SIG-M5 treated with dmso at 0.1 percent for 504 hours (cell line): ENCODE data around the gene LIN7B.
"Not testable (repeated sequence)": the region's sequence is repeated elsewhere in the genome, so short reads cannot be mapped to it uniquely, and the experiment has no call there.

Experiments used
- DNase-seq: peaks from one replicate; lab custom pipeline; 2025; ENCODE audit not compliant: unreplicated experiment; lab: John Stamatoyannopoulos, UW

LIN7B gene

DNA sequence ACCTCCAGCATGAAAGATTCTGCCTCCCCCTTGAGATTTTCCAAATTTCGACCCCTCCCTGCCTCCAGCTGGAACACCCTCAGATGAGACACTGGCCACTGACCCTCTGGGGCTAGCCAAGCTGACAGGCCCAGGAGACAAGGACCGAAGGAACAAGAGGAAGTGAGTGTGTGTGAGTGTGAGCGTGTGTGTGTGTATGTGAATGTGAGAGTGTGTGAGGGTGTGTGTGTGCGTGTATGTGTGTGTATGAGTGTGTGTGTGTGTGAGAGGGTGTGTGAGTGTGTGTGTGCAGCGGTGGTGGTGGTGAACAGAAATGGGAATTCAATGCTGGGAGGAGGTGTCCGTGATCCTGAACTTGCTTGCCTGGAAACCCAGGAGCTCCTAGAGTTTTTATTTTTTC is 27.2 kb downstream of the LIN7B start:
- no peak for DNase-seq

DNA sequence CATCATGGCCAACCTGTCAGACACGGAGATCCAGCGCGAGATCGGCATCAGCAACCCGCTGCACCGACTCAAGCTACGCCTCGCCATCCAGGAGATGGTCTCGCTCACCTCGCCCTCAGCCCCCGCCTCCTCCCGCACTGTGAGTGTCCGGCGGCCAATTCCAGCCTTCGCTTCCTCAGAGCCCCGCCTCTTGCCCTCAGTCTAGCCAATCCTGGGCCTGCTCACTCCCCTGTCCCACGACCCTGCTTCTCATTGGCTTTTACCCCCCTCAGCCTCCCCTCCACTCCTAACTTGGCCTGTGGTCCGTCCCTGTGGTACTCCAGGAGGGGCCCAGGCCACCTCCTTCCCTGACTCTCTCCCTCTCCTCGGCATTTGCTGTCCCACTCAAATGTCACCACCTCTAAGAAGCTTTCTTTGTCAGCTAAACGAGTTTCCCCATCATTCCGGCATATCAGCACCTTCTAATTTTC is 28.7 kb downstream of the LIN7B start:
- DNase-seq = peak; percentile 30

DNA sequence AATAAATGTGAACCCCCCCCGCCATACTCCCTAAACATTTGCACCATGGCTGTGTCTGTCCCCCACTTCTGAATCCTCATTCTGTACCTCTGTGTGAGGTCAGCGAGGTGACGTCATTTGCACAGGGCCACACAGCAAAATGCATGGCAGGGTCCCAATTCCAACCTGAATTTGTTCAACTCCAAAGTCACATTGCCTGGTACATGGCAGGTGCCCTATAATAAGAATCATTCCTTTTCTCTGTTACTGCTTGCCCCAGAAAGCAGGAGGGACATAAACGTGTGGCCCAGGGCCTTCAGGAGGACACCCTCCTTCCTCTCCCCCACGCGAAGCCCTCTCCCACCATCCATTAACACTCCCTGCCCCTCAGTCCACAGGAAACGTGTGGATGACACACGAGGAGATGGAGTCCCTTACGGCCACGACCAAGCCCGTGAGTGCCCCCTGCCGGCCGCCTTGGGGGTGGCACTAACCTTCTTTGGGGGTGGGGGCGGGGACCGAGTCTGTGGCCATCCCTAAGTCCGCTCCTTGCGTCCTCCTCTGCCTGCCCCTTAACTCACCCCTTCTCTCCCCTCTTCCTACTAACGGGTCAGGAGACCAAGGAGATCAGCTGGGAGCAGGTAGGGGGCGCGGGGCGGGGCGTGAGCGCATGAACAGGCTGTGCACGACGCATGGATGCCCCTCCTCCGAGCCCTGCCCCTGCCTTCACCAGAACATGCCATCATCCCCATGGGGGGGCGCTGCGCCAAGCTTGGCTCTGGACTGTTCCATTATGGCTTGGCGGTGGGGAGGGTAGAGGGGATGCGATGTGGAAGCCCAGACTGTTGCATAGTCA is 31.6 kb downstream of the LIN7B start:
- DNase-seq = peak; percentile 76

DNA sequence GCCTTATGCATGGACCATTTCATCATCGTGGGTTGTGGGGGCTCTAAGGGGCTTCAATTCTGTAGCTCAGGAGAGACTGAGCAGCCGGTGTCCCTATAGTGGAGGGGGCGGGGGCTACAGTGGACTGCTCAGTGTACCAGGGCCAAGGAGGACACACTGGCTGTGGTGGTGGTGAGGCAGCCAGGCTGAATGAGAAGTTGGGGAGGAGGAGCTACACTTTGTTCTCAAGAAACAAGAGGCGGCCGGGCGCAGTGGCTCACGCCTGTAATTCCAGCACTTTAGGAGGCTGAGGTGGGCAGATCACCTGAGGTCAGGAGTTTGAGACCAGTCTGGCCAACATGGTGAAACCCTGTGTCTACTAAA is 32.2 kb downstream of the LIN7B start:
- DNase-seq = not testable (repeated sequence)

DNA sequence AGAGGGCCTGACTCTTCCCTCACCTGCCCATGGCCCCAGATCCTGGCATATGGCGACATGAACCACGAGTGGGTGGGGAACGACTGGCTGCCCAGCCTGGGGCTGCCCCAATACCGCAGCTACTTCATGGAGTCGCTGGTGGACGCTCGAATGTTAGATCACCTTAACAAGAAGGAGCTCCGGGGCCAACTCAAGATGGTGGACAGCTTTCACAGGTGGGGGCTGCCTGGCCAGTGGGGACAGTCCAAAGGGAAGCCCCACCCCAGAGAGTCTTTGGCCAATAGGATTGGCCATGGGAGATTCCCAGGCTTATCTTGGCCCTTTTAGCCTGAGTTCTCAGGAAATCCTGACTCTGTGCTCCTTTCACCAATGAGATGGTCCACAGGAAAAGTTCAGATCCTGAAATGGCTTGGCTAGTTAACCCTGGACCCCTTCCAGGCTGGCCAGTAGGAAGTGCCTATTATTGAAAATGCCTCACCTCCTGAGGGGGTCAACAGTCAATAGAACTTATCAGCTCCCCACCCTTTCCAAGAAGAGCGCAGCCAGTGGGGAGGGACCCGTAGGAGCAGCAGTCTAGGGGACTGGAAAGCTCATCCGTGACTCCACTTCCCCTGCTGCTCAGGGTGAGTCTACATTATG is 34.0 kb downstream of the LIN7B start:
- no peak for DNase-seq

DNA sequence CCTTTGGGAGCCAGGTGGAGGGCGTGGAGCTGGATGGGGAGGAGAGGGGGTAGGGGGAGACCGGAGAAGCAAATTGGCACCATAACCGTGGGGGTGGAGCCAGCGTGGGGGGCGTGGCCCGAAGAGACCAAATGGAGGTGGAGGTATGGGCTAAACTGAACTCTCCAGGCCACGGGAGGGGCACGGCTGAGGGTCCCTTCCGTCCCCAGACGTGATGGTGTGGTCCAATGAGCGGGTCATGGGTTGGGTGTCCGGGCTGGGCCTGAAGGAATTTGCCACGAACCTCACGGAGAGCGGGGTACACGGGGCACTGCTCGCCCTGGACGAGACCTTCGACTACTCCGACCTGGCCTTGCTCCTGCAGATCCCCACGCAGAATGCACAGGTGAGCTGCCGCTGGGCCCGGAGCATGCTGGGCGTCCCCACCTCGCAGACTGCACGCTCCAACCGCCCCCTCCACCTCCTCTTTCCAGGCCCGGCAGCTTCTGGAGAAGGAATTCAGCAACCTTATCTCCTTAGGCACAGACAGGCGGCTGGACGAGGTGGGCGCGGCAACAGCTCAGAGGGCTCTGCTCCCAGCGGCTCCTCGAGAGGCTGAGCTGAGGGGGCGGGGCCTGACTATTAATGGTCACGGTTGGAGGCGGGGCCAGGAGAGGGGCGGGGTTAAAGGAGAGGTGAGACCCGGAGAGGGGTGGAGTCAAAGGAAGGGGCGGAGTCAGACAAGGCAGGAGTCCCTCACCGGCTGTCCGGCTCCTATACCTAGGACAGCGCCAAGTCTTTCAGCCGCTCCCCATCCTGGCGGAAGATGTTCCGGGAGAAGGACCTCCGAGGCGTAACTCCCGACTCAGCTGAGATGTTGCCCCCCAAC is 34.8 kb downstream of the LIN7B start:
- DNase-seq = peak; percentile 91

DNA sequence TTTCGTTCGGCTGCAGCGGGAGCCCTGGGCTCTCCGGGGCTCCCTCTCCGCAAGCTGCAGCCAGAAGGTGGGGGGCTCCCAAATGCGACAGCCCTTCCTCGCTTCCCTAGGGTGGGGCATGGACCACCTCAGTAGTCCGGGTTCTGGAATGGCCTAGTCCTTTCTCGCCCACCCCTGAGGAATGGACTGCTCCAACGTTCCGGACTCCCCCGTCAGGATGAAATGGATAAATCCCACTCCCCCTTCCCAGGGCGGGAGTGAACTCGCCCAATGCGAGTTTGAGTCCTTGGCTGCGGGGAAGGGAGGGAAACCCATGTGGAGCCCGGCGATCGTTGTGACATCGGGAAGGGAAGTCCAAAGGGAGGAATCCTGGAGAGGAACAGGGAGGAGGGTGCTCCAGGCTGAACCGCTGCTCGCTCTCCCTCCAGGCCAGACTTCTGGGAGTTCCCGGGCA is 35.5 kb downstream of the LIN7B start:
- DNase-seq = peak; percentile 50

DNA sequence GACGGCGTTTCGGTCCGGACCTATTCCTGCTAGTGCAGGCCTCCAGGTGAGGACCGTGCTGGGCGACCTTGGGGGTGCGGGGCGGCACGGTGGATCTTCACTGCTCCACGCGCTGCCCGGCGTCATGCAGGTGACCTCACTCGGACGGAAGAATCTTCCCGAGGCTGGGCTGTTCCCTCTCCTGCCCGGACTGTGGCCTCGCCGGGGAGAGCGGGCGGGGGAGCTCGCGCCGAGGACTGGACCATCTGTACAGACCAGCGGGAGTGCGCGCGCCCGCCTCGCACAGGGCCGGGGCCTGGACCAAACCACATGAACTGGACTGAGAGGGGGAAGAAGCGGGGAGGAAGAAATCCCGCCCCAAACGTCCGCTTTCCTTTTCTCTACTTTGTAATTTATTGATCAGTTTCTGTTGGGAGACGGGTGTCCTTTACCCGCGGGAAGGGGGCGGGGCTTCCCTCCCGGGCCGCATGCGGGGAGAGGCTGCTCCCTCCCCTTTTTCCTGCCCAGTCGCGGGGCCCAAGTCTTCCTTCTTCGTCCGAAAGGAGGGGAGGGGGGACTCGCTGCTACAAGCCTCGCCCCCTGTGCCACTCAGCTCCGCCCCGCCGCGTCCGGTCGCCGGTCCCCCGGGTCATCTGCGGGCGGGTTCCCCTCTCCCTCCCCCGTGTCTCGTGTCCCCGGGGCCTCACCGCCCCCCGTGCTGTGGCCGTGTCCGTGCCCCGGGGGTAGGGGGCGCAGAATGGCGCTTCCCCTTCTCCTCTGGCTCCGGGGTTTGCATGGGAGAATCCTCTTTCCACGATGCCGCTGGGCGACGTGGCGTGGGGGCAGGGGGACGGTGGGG is 36.2 kb downstream of the LIN7B start:
- peak; percentile 88 for DNase-seq

DNA sequence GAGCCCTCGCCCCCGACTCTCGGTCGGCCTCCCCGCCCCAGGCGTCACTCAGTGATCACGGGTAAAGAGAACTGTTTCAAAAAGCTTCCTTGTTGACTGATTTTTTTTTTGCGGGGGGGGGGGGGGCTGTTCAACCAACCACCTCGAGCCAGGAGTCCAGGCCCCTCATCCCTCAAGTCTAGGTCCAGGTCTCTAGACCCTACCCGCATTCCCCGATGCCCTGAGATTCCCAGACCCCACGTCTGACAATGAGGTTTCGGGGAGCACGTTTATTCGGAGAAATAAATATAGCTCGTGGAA is 36.7 kb downstream of the LIN7B start:
- no peak for DNase-seq

DNA sequence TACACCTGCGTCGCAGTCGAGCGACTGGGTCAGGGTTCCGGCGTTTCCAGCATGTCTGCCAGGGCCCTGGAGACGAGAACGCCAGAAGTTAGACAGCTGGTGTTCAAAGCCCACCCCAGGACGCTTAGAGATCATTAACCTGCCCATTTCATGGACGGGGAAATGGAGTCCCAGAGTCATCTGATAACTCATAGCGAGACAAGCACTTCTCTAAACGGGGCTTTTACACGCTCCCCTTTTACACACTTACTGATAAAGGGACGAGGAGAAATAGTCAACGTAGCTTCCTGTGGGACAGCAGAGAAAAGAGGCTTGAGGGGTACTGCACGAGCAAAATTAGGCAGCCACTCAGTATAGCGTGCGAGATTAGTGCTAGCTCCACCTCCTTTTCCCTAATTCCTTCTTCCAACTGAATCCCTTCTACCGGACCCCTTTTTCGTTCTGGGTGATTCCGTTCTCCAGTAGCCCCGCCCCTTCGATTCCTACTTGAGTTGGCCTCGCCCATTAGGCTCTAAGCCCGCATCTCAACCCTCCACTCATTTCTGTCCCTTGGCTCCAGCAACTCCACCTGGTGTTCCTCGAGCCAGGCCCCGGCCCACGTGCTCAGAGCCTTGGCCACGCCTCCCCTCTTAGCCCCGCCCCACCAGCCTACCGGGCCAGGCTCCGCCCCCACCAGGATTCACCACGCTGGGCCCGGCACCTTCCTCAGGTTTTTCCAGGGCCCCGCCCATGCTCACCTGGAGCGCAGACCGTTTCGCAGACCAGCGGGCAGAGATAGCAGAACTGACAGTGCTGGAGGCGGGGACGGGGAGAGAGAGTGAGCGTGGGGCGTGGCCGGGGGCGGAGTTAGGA is 37.3 kb downstream of the LIN7B start:
- DNase-seq = peak; percentile 47

DNA sequence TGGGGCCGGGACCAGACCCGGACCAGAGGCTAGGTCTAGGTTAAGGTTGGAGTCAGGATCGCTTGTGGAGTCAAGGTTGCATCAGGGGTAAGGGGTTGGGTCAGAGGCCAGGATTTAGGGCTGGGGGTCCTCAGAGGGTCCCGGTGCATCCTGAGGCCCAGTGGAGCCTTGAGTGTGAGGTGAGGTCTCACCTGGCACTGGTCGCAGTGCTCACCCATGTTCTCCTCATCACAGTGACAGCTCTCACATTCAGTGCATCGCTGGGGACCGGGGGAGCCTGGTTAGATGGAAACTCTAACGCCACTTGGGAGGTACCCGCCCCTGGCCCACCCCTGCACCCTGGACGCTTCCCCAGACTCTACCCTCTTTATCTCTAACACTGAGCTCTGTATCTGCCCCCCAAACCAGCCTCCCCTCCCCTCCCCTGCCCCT is 38.0 kb downstream of the LIN7B start:
- no peak for DNase-seq

DNA sequence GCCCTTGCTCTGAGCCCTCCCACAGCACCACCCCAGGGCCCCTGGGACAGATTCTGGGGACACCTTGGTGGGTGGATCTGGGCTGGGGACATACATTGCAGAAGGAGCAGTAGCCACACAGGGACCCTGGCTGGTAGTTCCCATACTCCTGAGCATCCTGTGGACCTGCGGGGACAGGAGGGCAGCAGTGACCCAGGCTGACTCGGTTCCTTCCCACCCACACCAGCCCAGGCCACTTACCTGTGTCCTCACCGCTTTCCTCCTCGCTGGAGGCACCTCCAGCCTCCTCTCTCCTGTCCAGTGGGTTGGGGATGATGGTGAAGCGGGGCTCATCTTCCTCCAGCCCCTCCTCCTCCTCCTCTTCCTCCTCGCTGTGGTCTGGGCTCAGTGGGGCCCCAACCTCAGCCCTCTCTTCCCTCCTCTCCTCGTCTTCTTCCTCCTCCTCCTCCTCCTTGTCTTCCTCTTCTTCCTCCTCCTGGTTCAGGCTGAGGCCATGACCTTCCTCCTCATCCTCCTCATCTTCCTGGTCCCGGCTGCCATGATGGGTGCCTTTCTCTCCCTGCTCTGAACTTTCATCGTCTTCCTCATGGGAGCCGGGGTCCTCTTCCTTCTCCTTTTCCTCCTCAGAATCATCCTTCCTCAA is 39.1 kb downstream of the LIN7B start:
- no peak for DNase-seq

DNA sequence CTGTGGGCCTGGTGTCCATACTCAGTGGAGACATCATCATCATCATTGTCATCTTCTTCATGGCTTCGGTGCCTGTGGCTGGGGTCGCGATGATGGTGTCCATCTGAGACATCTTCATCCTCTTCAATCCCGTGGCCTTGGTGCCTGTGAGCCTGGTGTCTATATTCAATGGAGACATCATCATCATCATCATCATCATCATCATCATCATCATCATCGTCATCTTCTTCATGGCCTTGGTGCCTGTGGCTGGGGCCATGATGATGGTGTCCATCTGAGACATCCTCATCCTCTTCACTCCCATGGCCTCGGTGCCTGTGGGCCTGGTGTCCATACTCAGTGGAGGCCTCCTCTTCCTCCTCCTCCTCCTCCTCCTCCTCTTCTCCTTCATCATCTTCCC is 40.1 kb downstream of the LIN7B start:
- DNase-seq = no peak

DNA sequence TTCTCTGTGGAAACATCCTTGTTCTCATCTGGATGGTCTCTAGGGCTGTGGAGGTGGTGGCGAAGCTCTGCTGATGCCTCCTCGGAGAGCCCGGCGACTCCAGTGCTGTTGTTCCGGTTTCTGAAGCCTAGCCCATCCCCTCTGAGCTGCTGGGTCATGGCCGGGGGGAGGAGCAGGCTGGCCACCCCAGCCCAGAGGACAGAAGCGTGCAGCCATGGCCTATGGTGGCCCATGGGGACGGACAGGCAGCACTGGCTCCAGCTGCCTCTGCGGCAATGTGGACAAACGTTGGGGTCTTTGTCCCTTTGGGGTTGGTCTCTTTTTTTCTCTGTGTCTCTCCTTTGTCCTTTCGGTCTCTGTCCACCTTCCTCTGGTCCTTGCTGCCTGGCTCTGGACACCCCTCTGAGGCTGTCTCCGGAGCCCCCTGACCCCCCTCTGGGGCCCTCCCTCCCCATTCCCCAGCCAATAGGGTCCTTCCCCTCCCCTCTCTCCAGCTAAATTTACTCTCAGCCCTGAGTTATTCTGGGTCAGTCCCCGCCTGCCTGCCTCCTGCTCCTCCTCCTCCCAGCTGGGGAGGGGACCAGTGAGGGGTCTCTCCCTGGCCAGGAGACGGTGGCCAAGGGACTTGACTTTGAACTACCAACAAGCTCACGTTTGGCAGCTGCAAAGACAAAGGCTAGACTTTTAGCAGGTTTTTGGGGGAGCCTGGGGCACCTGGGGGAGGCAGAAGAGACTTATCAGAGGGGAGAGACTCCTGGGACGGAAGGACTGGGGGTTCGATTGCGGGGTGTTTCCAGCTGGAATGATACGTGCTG is 41.0 kb downstream of the LIN7B start, which contains the start of gene HRC:
TSS of gene HRC (minus strand) at position 392 of the 815 bp plus-strand sequence. CDS start at position 233, 159 bp downstream.
- DNase-seq = no peak

DNA sequence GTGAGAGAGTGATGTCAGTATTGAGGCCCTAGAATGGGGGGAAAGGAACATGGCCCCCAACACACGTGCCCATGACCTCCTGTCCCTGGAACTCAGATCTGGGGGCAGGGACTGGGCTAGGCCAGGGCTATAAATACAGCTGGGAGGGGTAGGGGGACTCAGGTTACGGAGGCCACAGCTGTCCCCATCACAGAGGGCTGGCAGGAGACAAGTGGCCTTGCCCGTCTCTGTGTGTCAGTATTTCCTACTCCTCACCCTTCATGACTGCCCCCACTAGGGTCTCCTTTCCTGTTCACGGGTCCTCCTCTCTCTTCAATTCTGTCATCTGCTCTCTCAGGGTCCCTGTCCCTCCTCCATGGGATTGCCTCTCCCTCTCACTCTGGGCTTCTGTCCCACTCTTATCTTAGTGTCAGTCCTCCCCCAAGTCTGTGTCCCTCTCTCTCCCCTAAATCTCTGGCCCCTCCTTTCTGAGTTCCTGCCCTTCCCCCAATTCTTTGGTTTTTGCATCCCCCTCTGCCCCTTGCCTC is 41.7 kb downstream of the LIN7B start:
- DNase-seq = no peak

DNA sequence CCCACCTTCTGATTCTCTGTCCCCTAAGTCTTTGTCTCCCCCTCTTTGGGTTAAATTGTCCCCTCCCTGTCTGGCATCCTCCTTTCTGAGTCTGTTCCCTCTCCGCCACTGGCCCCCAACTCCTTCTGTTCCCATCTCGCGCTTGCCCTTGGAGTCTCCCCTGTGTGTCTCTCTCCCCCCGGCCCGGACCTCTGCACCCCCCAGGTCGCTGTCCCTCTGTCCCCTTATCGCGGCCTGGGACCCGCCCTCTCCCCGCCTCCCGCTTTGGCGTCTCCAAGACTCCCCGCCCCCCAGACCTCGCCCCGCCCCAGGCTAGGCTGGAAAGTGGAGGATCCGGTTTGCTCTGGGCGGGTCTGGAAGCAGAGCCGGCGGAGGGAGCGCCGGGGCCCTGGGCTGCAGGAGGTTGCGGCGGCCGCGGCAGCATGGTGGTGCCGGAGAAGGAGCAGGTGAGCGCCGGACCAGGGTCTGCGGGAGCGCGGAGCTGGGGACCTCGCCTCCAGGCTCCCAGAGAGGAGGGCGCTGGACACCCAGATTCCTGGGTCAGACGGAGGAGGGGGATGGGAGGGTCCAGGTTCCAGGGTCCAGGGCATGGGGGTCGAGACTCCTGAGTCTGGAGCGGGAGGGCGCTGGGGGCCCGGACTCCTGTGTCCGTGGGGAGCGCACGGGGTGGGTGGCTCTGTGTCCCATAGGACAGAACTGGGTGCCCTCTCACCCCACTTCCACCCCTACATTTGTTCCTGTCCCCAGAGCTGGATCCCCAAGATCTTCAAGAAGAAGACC is 43.5 kb downstream of the LIN7B start, which contains the start of gene TRPM4:
TSS of gene TRPM4 (plus strand) at position 348 of the 780 bp plus-strand sequence. CDS start at position 423, 75 bp downstream.
- DNase-seq = peak; percentile 68
